Panc1 (cell line): ENCODE measurements around the gene ERO1A. TPM values are rescaled to one million over a fixed set of nuclear protein-coding genes. Genes with fewer than 3 reads are reported as not detected.
A peak's percentile ranks its signal among the peaks of the same experiment; 100 is the strongest.

ENCODE experiments used
- ATAC-seq: fragments of 200-7000 bp; cut with Tn5 transposase; 2 replicates; pipeline ENCODE4 v1.9.1; 2020; ENCODE audit warnings: mild to moderate bottlenecking, moderate library complexity
- BruUV-seq: library from RNA; stranded (reverse); fragments of 400-500 nt; replicated peaks from 2 replicates; lab custom pipeline; 2021; lab: Mats Ljungman, UMichigan
- CTCF ChIA-PET: fragments of 300-600 bp; sonication (Branson Sonifier 250); formaldehyde crosslinking; loops from one replicate; lab custom pipeline; 2022; ENCODE audit warnings: antibody characterized with exemption; lab: Charles Lee
- POLR2A ChIA-PET: fragments of 300-600 bp; sonication (Branson Sonifier 250); formaldehyde crosslinking; loops from one replicate; lab custom pipeline; 2022; ENCODE audit warnings: antibody characterized with exemption; lab: Charles Lee
- DNase-seq: peaks from one replicate; pipeline ENCODE4 v3.0.0-alpha.2; 2010; ENCODE audit warnings: low read depth, low spot score
- H3K27ac ChIP-seq: 2 replicates; pipeline ENCODE4 v1.5.1; 2011; ENCODE audit warnings: mild to moderate bottlenecking, low read length, inconsistent platforms
- H3K27me3 ChIP-seq: fragments of 200-500 bp; sonication (Bioruptor generic); 2 replicates; pipeline ENCODE4 v1.6.0; 2014; ENCODE audit warnings: low read length, inconsistent platforms; ENCODE audit not compliant: control insufficient read depth, insufficient read depth
- H3K36me3 ChIP-seq: fragments of 200-500 bp; sonication (Bioruptor generic); 2 replicates; pipeline ENCODE4 v1.5.1; 2014; ENCODE audit warnings: inconsistent platforms, mild to moderate bottlenecking, low read length, moderate library complexity; ENCODE audit not compliant: control insufficient read depth, insufficient read depth
- H3K4me1 ChIP-seq: 2 replicates; pipeline ENCODE4 v1.5.1; 2011; ENCODE audit warnings: inconsistent platforms, mild to moderate bottlenecking, low read length, moderate library complexity; ENCODE audit not compliant: control insufficient read depth, insufficient read depth
- H3K4me3 ChIP-seq, 2 experiments: 2 replicates each; pipeline ENCODE4 v1.5.1; 2011 to 2012; ENCODE audit warnings: low read depth in 2 of 2, low read length in 2 of 2, mild to moderate bottlenecking in 2 of 2, inconsistent platforms in 1 of 2, moderate library complexity in 1 of 2
- H3K9me3 ChIP-seq: fragments of 200-500 bp; sonication (Bioruptor generic); 2 replicates; pipeline ENCODE4 v1.5.1; 2014; ENCODE audit warnings: low read depth, mild to moderate bottlenecking, inconsistent platforms, low read length, moderate library complexity; ENCODE audit not compliant: control insufficient read depth, insufficient read depth
- POLR2AphosphoS5 ChIP-seq: IDR thresholded peaks from 2 replicates; pipeline ENCODE4 v1.6.1; 2012; ENCODE audit warnings: mild to moderate bottlenecking, low read depth, low read length, moderate library complexity
- REST ChIP-seq, 2 experiments: IDR thresholded peaks; 2 replicates each; pipeline ENCODE4 v1.6.1; 2011 to 2012; ENCODE audit warnings: low read depth in 2 of 2, control low read depth in 1 of 2, low read length in 1 of 2, mild to moderate bottlenecking in 1 of 2, moderate library complexity in 1 of 2; ENCODE audit not compliant: insufficient read depth in 1 of 2
- SIN3A ChIP-seq: IDR thresholded peaks from 2 replicates; pipeline ENCODE4 v1.6.1; 2012; ENCODE audit warnings: low read depth, mild to moderate bottlenecking, low read length, moderate library complexity, borderline replicate concordance; ENCODE audit not compliant: insufficient read depth
- TCF7L2 ChIP-seq: IDR thresholded peaks from 2 replicates; pipeline ENCODE4 v1.6.1; 2011; ENCODE audit warnings: mild to moderate bottlenecking, low read depth, low read length, inconsistent platforms
- in situ Hi-C: cut with HindIII; loops from 2 replicates; pipeline ENCODE4 v1.10.0; 2016; ENCODE audit warnings: low sequenced_read_pairs, low pct_unique_long_range_greater_than_20kb
- intact Hi-C: fragments of 100-400 bp; cut with micrococcal nuclease; formaldehyde crosslinking; loops from one replicate; pipeline ENCODE4 v1.10.0; 2022; ENCODE audit not compliant: unreplicated experiment
- total RNA-seq: library from RNA; stranded (reverse); gene quantifications from one replicate; pipeline ENCODE4 v1.2.1, GENCODE V29; 2021; ENCODE audit not compliant: unreplicated experiment
- TF ChIP-seq, protein P1 (sequence below): fragments of 450-650 bp; IDR thresholded peaks from 2 replicates; pipeline ENCODE4 v1.5.1; 2017; ENCODE audit warnings: mild to moderate bottlenecking

ERO1A gene
- total RNA-seq, 1 experiment from 2014 or later, result 83.3 TPM

DNA sequence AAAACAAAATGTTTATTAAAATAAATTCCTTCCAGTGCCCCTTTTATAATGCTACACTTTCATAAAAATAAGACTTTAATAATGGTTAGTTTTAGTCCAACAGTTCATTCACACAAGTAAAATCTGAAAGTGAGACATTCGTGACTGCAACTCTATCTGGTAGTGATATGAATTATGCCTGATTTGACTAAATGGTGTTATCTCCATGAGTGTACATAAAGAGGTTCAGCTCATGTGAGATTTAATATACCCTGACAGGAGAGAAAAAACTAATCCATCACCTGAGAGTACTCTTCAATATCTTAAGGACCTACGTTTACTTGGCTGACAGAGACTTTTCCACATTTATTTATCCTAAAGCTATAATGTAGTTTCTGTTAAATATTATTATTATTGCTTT, 34.0 kb downstream of the ERO1A start:
- no peak for DNase-seq
- no peaks in the 10 kb centered on the region for H3K27me3 ChIP-seq
- intact Hi-C loops, result no loop called here
- ChIA-PET CTCF (no interaction called here), POLR2A (no interaction called here)
- H3K36me3 ChIP-seq, result peaks cover 11% of the 10 kb centered on the region
- H3K4me3 ChIP-seq, result no peak overlapping the region
- H3K4me1 ChIP-seq, result no peaks in the 10 kb centered on the region
- no peaks in the 10 kb centered on the region for H3K9me3 ChIP-seq
- BruUV-seq, result no TSS peak
- TF ChIP-seq, protein P1, sequence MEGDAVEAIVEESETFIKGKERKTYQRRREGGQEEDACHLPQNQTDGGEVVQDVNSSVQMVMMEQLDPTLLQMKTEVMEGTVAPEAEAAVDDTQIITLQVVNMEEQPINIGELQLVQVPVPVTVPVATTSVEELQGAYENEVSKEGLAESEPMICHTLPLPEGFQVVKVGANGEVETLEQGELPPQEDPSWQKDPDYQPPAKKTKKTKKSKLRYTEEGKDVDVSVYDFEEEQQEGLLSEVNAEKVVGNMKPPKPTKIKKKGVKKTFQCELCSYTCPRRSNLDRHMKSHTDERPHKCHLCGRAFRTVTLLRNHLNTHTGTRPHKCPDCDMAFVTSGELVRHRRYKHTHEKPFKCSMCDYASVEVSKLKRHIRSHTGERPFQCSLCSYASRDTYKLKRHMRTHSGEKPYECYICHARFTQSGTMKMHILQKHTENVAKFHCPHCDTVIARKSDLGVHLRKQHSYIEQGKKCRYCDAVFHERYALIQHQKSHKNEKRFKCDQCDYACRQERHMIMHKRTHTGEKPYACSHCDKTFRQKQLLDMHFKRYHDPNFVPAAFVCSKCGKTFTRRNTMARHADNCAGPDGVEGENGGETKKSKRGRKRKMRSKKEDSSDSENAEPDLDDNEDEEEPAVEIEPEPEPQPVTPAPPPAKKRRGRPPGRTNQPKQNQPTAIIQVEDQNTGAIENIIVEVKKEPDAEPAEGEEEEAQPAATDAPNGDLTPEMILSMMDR, result no peak
- TF ChIP-seq REST (IDR thresholded peaks at IDR 0.05; ENCODE audit: insufficient read depth in 1 of 2, low read depth in 2 of 2, low read length in 1 of 2), result no peak
- no peak for TF ChIP-seq SIN3A
- TF ChIP-seq POLR2AphosphoS5, result no peak
- no peak for TF ChIP-seq TCF7L2
- no peak overlapping the region for H3K27ac ChIP-seq
- in situ Hi-C loops, result no loop called here
- no peak for ATAC-seq

DNA sequence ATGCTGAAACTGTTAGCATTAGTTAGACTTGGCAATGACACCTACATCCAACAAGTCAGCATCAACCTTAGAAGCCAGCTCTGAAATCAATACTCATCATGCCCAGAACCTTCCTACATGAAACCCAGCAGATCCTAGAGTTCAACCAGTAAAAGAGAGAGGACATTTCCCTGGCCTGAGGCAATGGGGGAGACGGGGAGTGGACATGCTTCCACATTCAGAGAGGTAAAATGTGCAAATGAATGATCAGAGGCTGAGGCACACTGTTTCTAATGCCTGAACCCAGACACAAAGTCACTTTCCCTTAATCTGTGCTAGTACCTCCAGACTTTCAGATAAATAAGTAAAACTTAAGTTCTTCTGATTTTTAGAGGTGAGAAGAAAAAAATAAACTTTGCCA, 34.5 kb downstream of the ERO1A start:
- Histone ChIP-seq H3K36me3 (peaks cover 6% of the 10 kb centered on the region), H3K9me3 (no peaks in the 10 kb centered on the region), H3K27ac (no peak overlapping the region), H3K27me3 (no peaks in the 10 kb centered on the region), H3K4me3 (no peak overlapping the region), H3K4me1 (no peaks in the 10 kb centered on the region)
- no peak for DNase-seq
- no peak for ATAC-seq
- intact Hi-C loops (no loop called here), in situ Hi-C loops (no loop called here)
- ChIA-PET CTCF (no interaction called here), POLR2A (no interaction called here)
- TF ChIP-seq, protein P1, result no peak
- TF ChIP-seq POLR2AphosphoS5, result no peak
- no peak for TF ChIP-seq REST (IDR thresholded peaks at IDR 0.05; ENCODE audit: insufficient read depth in 1 of 2, low read depth in 2 of 2, low read length in 1 of 2)
- no peak for TF ChIP-seq SIN3A
- TF ChIP-seq TCF7L2, result no peak
- TSS peak; percentile 17 for BruUV-seq
